Posterior vena cava (tissue), 2 donors: Measurements from ENCODE around the gene CDC42SE1. TPM values are rescaled to one million over a fixed set of nuclear protein-coding genes. Genes with fewer than 3 reads are reported as not detected.
"Not testable (repeated sequence)": the region's sequence is repeated elsewhere in the genome, so short reads cannot be mapped to it uniquely, and the experiment has no call there.

Source experiments
- DNase-seq: peaks from one replicate; pipeline ENCODE4 v3.0.0-alpha.2; 2020; ENCODE audit warnings: low spot score
- intact Hi-C, 2 donors: fragments of 100-400 bp; cut with DNase I; formaldehyde crosslinking; loops; one replicate each; pipeline versions ENCODE4 v1.14.1 to v1.14.2; 2022 to 2023
- long read RNA-seq, 2 donors: library from polyadenylated mRNA; unstranded; transcript quantifications; one replicate each; pipeline ENCODE4 v2.0.0, GENCODE V29; 2020 to 2021
- total RNA-seq, 2 donors: library from RNA; stranded (reverse); fragmentation: NEBNext Ultra II Directional; extraction: Animal tissue kit (Norgen Biotek cat#: 25700); gene quantifications; one replicate each; pipeline ENCODE4 v1.2.1, GENCODE V29; 2021
- donor health status: DM: yes; HTN: yes; CAD: no.
- donor health status: DM: yes; HTN: yes; CAD: no.

CDC42SE1 gene
- 10 to 100 TPM; 65.7 to 68.2 TPM for total RNA-seq
- long read RNA-seq, donor 1, transcript CDC42SE1-201 (5 exons, 3,045 nt): major isoform, 9 of 17 reads
- long read RNA-seq, donor 1, partial matches to known transcripts: 1 of 17 reads
- long read RNA-seq, donor 1, other reads (novel, unspliced or antisense): 6 of 17 reads
- long read RNA-seq, donor 2, transcript CDC42SE1-201 (5 exons, 3,045 nt): major isoform, 34 of 54 reads
- long read RNA-seq, donor 2, partial matches to known transcripts: 1 of 54 reads
- long read RNA-seq, donor 2, other reads (novel, unspliced or antisense): 14 of 54 reads

DNA sequence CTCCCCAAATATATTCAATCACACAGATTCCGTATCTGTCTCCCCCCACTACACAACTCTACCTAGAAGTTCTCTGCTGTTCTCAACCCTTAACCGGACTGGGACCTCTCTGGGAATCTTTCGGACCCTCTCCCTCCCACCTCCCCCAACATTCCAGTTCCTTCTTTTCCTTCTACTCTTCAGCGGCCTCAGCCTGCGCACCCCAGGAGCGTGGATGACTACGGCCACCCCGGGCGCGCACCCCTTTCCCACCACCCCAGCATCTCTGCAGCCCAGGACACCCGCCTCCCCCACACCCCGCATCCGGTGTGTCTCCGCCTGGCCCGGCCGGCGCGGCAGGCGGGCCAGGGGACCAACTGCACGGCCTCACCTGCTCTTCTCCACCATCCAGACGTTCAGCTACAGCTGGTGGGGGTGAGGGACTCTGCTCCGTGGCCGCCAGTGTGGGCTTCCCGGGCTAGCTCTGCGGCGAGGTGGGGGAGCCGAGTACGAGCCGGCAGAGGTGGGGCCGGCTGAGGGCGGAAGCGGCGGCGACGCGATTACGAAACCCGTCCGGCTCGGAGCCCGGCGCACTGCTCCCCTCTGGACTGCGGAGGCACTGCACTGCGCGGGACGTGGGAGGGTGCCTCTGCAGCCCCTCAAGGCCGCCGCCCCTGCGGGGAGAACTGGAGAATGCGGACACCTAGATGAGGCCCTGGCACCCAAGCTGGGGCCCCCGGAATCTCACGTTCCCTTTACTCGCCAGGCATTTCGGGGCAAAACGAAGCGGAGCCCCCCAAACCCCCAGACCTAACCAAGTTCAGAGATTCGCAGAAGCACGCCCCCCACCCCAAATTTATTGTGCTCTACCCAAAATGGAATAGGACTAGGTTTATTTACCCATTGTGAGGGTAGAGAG is at the start of gene CDC42SE1:
Gene CDC42SE1 (minus strand): TSS at position 514 of the 898 bp plus-strand sequence. CDS start 3,892 bp downstream, outside the sequence.
- intact Hi-C loops: no loop called here
- peak; percentile 96 for DNase-seq

GRCh38 chr1:151108331-151108730 is 48.9 kb upstream of the CDC42SE1 start:
- intact Hi-C loops: loop anchor here in 1 of 2 donors (5.0 kb wide), 1 partner anchor 34 kb away; no protein-coding TSS in a partner anchor
- DNase-seq: peak; percentile 63

GRCh38 chr1:151106894-151107293 is 47.5 kb upstream of the CDC42SE1 start:
- intact Hi-C loops: loop anchor here in 1 of 2 donors (5.0 kb wide), 1 partner anchor 35 kb away; no protein-coding TSS in a partner anchor
- no peak for DNase-seq

GRCh38 chr1:151104630-151105029 is 45.2 kb upstream of the CDC42SE1 start:
- intact Hi-C loops: loop anchor here (5.0 kb wide), 2 partner anchors 38 to 53 kb away; partner anchors contain the start of gene TNFAIP8L2 (in 1 of the 2)
- DNase-seq: no peak

GRCh38 chr1:151098126-151098525 is 38.7 kb upstream of the CDC42SE1 start:
- DNase-seq: peak; percentile 28
- intact Hi-C loops: loop anchor here in 1 of 2 donors (5.0 kb wide), 1 partner anchor 59 kb away; the partner anchor contains the start of gene TNFAIP8L2

GRCh38 chr1:151097426-151097825 is 38.0 kb upstream of the CDC42SE1 start:
- not testable (repeated sequence) for DNase-seq
- intact Hi-C loops: loop anchor here in 1 of 2 donors (5.0 kb wide), 1 partner anchor 60 kb away; the partner anchor contains the start of gene TNFAIP8L2

GRCh38 chr1:151085953-151086559 is 26.6 kb upstream of the CDC42SE1 start:
- intact Hi-C loops: no loop called here
- peak; percentile 25 for DNase-seq

GRCh38 chr1:151072224-151072623 is 12.8 kb upstream of the CDC42SE1 start:
- DNase-seq: no peak
- intact Hi-C loops: no loop called here

GRCh38 chr1:151070474-151071276 is 11.3 kb upstream of the CDC42SE1 start, which contains the start of gene GABPB2:
GABPB2 (plus strand) TSS chr1:151070761; CDS start chr1:151088190, 17,429 bp downstream.
- intact Hi-C loops: no loop called here
- peak; percentile 97 for DNase-seq

GRCh38 chr1:151069103-151069486 is 9.7 kb upstream of the CDC42SE1 start:
- no peak for DNase-seq

GRCh38 chr1:151067185-151067584 is 7.8 kb upstream of the CDC42SE1 start:
- no peak for DNase-seq
- intact Hi-C loops: no loop called here

More at GRCh38 chr1:151069103-151069486, 9.7 kb upstream of the CDC42SE1 start:
- intact Hi-C loops: no loop called here

GRCh38 chr1:151065089-151065645 is 5.7 kb upstream of the CDC42SE1 start:
- no peak for DNase-seq
- intact Hi-C loops: no loop called here

DNA sequence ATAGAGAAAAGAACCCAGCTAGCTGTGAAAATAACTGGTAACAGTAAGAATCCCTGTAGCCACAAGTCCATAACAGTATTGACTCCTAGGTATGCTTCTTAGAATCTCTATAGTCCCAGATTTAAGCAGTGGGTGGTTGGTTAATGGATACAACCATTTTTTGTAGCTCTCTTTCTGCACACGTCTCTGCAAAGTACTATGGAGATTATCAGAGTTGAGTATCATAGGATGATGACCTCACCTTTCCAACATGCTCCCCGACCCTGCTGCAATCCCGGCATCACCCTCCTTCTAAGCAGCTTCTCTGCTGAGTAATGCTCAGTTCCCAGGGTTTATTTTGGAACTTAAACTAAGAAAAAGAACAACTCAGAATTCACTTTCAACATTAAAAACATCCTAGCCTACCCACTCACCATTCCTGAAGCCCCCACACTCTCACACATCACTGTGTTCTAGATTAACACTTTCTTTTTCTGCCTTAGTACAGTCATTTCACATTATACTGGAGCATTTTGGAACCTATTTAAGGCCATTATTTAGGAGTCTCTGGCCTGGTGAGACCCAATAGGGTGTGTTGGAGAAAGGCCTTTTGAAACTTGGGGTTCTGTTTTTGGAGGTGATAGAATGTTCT is 3.4 kb upstream of the CDC42SE1 start:
- intact Hi-C loops: no loop called here
- no peak for DNase-seq

- DNase-seq: no peak
- intact Hi-C loops: no loop called here
These were observed 2.3 kb upstream of the CDC42SE1 start for GRCh38 chr1:151061704-151062103.

GRCh38 chr1:151060657-151061421 is 1.4 kb upstream of the CDC42SE1 start:
- DNase-seq: no peak
- intact Hi-C loops: no loop called here

DNA sequence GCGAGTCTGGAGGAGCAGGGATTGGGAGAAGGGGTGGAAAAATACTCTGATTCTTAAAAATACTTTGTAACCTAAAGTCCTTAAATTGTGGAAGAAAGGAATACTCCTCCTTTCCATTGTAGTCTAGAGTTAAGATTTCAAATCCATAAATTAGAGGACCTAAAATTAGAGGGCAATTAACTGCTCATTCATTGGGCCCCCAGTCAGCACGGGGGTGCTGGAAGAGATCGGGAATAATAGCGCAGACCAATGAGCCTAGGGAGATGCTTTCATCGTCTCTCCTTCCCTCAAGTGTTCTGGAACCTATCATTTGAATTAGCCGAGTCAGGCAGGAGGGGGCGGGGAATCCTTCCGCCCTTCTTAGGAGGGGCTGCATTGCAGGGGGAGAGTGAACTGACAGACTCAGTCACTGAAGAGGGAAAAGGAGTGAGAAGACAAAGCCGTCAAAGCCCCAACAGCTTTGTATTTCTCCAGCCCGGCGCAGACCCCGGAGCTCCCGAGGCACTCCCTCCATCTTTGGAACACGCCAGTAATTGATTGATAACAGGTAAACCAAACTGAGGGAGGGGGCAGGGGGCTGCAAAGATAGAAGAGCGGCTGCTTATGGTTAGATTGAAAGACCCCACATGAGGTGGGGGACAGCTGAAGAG is 710 bp upstream of the CDC42SE1 start, which contains the start of gene MLLT11:
Gene MLLT11 (plus strand): TSS at position 391 of the 650 bp plus-strand sequence. CDS start 6,828 bp downstream, outside the sequence.
- intact Hi-C loops: no loop called here

More for the DNA sequence above, 710 bp upstream of the CDC42SE1 start, which contains the start of gene MLLT11:
- no peak for DNase-seq
